NOMO-1 treated with dmso at 0.1 percent for 144 hours (cell line): ENCODE data around the gene BMP3.

ENCODE experiments used
- DNase-seq: peaks from one replicate; lab custom pipeline; 2025; ENCODE audit not compliant: unreplicated experiment; lab: John Stamatoyannopoulos, UW

Gene BMP3

GRCh38 chr4:81102107-81102506 is 71.6 kb downstream of the BMP3 start:
- DNase-seq: no peak

GRCh38 chr4:81106150-81106549 is 75.6 kb downstream of the BMP3 start:
- DNase-seq: no peak
